ENCODE data around the gene NEGR1. TPM values are rescaled to one million over a fixed set of nuclear protein-coding genes. Genes with fewer than 3 reads are reported as not detected.
A peak's percentile ranks its signal among the peaks of the same experiment; 100 is the strongest.

The NEGR1 gene
- total and polyA plus RNA-seq, 9 of the 15 experiments (the other 6 are each of a cell fraction or from before 2014, with no cell fraction given) = not detected

DNA sequence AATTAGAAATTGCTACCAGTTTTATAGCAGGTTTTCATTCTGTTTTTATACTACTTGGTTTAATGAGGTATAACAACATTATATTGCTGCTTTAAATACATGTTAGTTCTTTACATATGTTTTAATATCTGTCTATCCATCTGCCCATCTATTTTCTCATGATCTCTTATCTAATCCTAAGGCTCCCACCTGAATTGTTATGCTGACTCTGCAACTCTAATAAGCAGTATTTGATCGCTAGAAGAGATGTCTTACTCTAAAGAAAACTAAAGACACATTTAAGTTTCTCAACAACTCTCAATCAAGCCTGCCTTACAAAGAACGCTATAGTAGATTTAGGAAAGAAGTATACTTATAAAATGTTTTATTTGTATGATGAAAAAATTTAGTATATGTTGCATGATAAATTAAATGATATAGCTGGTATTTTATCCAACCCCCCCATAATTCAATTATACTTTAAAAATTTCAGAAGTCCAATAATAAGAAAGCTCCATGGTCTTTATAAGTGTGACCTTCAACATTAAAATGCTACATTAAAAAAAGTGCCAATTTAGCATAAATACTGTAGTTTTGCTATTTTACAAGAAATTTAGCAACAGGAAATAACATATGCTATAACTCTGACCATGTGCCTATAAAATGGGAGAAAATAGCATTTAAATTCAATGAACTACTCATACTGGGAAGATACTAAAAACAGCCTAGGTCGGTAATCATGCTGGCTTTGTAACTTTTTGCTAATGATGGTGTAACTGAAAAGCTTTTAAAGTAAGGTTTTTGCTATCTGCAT lies 180.3 kb downstream of the NEGR1 start:
- Histone ChIP-seq H3K9me1 (ENCODE audit: control insufficient read depth, insufficient read depth, low read length) (no peaks in the 10 kb centered on the region), H3K79me2 (ENCODE audit: control insufficient read depth, insufficient read depth, low read length) (no peaks in the 10 kb centered on the region), H3K4me3 (no peak overlapping the region), H3K4me2 (ENCODE audit: insufficient read depth, low read length) (no peak overlapping the region), H4K20me1 (replicated peaks; ENCODE audit: control insufficient read depth, insufficient read depth, low read length) (no peaks in the 10 kb centered on the region), H3K27me3 (ENCODE audit: control insufficient read depth in 2 of 2, insufficient read depth in 2 of 2, low read length in 2 of 2) (no peaks in the 10 kb centered on the region), H3K36me3 (ENCODE audit: control insufficient read depth, insufficient read depth, low read length) (no peaks in the 10 kb centered on the region), H2AFZ (ENCODE audit: low read depth, low read length) (no peak overlapping the region), H3K4me1 (replicated peaks in 1 of 2; ENCODE audit: control insufficient read depth in 2 of 2, insufficient read depth in 2 of 2, low read length in 2 of 2) (no peaks in the 10 kb centered on the region), H3K27ac (ENCODE audit: extremely low read depth, low read depth, low read length) (no peak overlapping the region), H3K9me3 (replicated peaks; ENCODE audit: control insufficient read depth, insufficient read depth, low read depth, low read length) (no peaks in the 10 kb centered on the region), H3K9ac (ENCODE audit: insufficient read depth in 1 of 2, low read depth in 2 of 2, low read length in 2 of 2) (no peak overlapping the region)
- intact Hi-C loops (cut with micrococcal nuclease) (no loop called here), in situ Hi-C loops (cut with MboI) (no loop called here)
- 0% methylated on average over 3 of the region's 3 CpGs for WGBS (ENCODE audit: insufficient coverage, low coverage, missing lambda C conversion rate)
- no TSS peak for BruUV-seq (replicated peaks)
- no peak for FAIRE-seq
- no peak for ATAC-seq
- CTCF ChIA-PET (ENCODE audit: low intra/inter-chr PET ratio) = no interaction called here
- TF ChIP-seq CBX8 (IDR thresholded peaks at IDR 0.05; ENCODE audit: borderline replicate concordance, extremely low read depth, low read depth, low read length, poor library complexity, severe bottlenecking) = no peak
- TF ChIP-seq, protein P1, sequence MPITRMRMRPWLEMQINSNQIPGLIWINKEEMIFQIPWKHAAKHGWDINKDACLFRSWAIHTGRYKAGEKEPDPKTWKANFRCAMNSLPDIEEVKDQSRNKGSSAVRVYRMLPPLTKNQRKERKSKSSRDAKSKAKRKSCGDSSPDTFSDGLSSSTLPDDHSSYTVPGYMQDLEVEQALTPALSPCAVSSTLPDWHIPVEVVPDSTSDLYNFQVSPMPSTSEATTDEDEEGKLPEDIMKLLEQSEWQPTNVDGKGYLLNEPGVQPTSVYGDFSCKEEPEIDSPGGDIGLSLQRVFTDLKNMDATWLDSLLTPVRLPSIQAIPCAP (CRISPR knock-in tag; IDR thresholded peaks at IDR 0.05; ENCODE audit: borderline replicate concordance) = no peak
- TF ChIP-seq CREM (IDR thresholded peaks at IDR 0.05; ENCODE audit: low read depth) = no peak
- no peak for TF ChIP-seq ZC3H8 (IDR thresholded peaks at IDR 0.05)
- peak; percentile 14; the same call in 1 of the 2 replicates for TF ChIP-seq ZNF316 (IDR thresholded peaks at IDR 0.05)
- TF ChIP-seq, protein P2, sequence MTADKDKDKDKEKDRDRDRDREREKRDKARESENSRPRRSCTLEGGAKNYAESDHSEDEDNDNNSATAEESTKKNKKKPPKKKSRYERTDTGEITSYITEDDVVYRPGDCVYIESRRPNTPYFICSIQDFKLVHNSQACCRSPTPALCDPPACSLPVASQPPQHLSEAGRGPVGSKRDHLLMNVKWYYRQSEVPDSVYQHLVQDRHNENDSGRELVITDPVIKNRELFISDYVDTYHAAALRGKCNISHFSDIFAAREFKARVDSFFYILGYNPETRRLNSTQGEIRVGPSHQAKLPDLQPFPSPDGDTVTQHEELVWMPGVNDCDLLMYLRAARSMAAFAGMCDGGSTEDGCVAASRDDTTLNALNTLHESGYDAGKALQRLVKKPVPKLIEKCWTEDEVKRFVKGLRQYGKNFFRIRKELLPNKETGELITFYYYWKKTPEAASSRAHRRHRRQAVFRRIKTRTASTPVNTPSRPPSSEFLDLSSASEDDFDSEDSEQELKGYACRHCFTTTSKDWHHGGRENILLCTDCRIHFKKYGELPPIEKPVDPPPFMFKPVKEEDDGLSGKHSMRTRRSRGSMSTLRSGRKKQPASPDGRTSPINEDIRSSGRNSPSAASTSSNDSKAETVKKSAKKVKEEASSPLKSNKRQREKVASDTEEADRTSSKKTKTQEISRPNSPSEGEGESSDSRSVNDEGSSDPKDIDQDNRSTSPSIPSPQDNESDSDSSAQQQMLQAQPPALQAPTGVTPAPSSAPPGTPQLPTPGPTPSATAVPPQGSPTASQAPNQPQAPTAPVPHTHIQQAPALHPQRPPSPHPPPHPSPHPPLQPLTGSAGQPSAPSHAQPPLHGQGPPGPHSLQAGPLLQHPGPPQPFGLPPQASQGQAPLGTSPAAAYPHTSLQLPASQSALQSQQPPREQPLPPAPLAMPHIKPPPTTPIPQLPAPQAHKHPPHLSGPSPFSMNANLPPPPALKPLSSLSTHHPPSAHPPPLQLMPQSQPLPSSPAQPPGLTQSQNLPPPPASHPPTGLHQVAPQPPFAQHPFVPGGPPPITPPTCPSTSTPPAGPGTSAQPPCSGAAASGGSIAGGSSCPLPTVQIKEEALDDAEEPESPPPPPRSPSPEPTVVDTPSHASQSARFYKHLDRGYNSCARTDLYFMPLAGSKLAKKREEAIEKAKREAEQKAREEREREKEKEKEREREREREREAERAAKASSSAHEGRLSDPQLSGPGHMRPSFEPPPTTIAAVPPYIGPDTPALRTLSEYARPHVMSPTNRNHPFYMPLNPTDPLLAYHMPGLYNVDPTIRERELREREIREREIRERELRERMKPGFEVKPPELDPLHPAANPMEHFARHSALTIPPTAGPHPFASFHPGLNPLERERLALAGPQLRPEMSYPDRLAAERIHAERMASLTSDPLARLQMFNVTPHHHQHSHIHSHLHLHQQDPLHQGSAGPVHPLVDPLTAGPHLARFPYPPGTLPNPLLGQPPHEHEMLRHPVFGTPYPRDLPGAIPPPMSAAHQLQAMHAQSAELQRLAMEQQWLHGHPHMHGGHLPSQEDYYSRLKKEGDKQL (CRISPR knock-in tag; IDR thresholded peaks at IDR 0.05; ENCODE audit: borderline replicate concordance) = no peak
- POLR2A ChIA-PET = no interaction called here
- no peak for DNase-seq (ENCODE audit: extremely low read depth in 1 of 4, low spot score in 3 of 4)
